ENCODE measurements around the gene GPX4. TPM values are rescaled to one million over a fixed set of nuclear protein-coding genes. Genes with fewer than 3 reads are reported as not detected.

The GPX4 gene
- total and polyA plus RNA-seq, 10 of the 15 experiments (the other 5 are each of a cell fraction or from before 2014, with no cell fraction given): 33.3 to 749 (median 297) TPM

DNA sequence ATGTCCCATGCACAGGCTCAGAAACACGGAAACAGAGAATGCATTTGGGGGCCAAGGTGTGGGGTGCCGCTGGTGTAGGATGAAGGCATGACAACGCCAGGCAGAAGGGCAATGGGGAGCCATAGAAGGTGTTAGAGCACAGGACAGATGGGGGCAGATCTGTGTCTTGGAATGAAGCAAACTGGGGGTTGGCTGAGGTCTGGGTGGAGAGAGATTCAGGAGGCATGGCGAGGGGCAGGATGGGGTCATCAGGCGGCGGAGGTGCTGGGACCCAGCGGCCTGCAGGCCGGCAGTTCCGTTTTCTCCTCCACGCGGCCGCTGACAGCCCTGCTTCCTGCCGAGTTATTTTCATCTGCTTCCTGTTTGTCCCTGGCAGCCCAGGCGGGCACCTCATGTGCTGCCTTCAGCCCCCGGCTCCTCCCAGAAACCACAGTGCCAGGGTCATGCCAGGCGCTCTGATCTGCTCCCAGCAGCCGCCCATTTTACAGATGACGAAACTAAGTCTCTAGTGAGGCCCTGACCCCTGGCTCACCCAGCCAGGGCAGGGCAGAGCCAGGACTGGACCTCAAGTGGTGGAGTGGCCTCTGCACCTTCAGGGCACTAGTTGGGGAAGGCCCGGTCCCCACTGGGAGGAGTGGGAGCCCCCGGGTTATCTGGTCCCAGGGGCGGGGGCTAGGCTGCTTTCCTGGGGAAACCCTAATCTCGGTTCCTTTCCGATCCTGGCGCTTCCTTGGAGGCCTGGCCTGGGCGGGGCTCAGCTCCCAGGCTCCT lies 34.6 kb upstream of the GPX4 start (continued):
- TF ChIP-seq RCOR1 (conservative IDR thresholded peaks at IDR 0.05; ENCODE audit: low read depth, low read length) (no peak), LARP7 (IDR thresholded peaks at IDR 0.05) (peak; percentile 49; the same call in 1 of the 2 replicates), SMARCA5 (IDR thresholded peaks at IDR 0.05) (peak; percentile 78), MYC (IDR thresholded peaks at IDR 0.05; ENCODE audit: insufficient read depth, insufficient read length, insufficient replicate concordance, low read length, severe bottlenecking) (peak; percentile 75), ZSCAN29 (IDR thresholded peaks at IDR 0.05) (no peak), POLR2A (IDR thresholded peaks at IDR 0.05; ENCODE audit: low read depth, low read length) (peak; percentile 34; the same call in 1 of the 2 replicates), GABPA (IDR thresholded peaks at IDR 0.05; ENCODE audit: low read depth) (no peak), SPI1 (IDR thresholded peaks at IDR 0.05; ENCODE audit: borderline replicate concordance, insufficient read depth, low read depth, low read length) (peak; percentile 84), TARDBP (IDR thresholded peaks at IDR 0.05; ENCODE audit: borderline replicate concordance) (0 out of 2 replicates have a peak, but pooled peaks have one; percentile 36), TCF7 (IDR thresholded peaks at IDR 0.05; ENCODE audit: borderline replicate concordance) (no peak), SIX5 (IDR thresholded peaks at IDR 0.05; ENCODE audit: low read depth, low read length, severe bottlenecking) (no peak), EP300 (IDR thresholded peaks at IDR 0.05; ENCODE audit: borderline replicate concordance in 1 of 2, control insufficient read depth in 1 of 2, low read depth in 2 of 2, low read length in 2 of 2) (no peak), KDM1A (IDR thresholded peaks at IDR 0.05; ENCODE audit: borderline replicate concordance) (peak; percentile 75; the same call in 1 of the 2 replicates), BHLHE40 (IDR thresholded peaks at IDR 0.05; ENCODE audit: borderline replicate concordance in 1 of 2, low read depth in 2 of 2, low read length in 1 of 2) (peak; percentile 62 to 76; a peak in 3 of 4 replicates), CBFB (IDR thresholded peaks at IDR 0.05; ENCODE audit: low read depth) (peak; percentile 53; the same call in 1 of the 2 replicates), PAX8 (IDR thresholded peaks at IDR 0.05) (no peak), IKZF1 (conservative IDR thresholded peaks at IDR 0.05) (peak; percentile 78), SUPT20H (IDR thresholded peaks at IDR 0.05; ENCODE audit: borderline replicate concordance, control insufficient read depth, low read depth, low read length) (no peak), SRF (IDR thresholded peaks at IDR 0.05; ENCODE audit: low read depth in 2 of 2, low read length in 2 of 2) (no peak), NR2C1 (IDR thresholded peaks at IDR 0.05) (peak; percentile 39; the same call in 1 of the 2 replicates), NFYB (IDR thresholded peaks at IDR 0.05; ENCODE audit: insufficient read depth, low read depth, low read length) (no peak), CREM (IDR thresholded peaks at IDR 0.05; ENCODE audit: low read depth) (peak; percentile 33; the same call in 1 of the 2 replicates), NBN (IDR thresholded peaks at IDR 0.05) (0 out of 2 replicates have a peak, but pooled peaks have one; percentile 75), STAT3 (IDR thresholded peaks at IDR 0.05; ENCODE audit: low read depth, low read length) (no peak), TBL1XR1 (IDR thresholded peaks at IDR 0.05; ENCODE audit: low read depth, low read length) (no peak), NFXL1 (IDR thresholded peaks at IDR 0.05; ENCODE audit: borderline replicate concordance) (no peak)
- TF ChIP-seq, protein P1, sequence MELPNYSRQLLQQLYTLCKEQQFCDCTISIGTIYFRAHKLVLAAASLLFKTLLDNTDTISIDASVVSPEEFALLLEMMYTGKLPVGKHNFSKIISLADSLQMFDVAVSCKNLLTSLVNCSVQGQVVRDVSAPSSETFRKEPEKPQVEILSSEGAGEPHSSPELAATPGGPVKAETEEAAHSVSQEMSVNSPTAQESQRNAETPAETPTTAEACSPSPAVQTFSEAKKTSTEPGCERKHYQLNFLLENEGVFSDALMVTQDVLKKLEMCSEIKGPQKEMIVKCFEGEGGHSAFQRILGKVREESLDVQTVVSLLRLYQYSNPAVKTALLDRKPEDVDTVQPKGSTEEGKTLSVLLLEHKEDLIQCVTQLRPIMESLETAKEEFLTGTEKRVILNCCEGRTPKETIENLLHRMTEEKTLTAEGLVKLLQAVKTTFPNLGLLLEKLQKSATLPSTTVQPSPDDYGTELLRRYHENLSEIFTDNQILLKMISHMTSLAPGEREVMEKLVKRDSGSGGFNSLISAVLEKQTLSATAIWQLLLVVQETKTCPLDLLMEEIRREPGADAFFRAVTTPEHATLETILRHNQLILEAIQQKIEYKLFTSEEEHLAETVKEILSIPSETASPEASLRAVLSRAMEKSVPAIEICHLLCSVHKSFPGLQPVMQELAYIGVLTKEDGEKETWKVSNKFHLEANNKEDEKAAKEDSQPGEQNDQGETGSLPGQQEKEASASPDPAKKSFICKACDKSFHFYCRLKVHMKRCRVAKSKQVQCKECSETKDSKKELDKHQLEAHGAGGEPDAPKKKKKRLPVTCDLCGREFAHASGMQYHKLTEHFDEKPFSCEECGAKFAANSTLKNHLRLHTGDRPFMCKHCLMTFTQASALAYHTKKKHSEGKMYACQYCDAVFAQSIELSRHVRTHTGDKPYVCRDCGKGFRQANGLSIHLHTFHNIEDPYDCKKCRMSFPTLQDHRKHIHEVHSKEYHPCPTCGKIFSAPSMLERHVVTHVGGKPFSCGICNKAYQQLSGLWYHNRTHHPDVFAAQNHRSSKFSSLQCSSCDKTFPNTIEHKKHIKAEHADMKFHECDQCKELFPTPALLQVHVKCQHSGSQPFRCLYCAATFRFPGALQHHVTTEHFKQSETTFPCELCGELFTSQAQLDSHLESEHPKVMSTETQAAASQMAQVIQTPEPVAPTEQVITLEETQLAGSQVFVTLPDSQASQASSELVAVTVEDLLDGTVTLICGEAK (IDR thresholded peaks at IDR 0.05; ENCODE audit: borderline replicate concordance): 0 out of 2 replicates have a peak, but pooled peaks have one; percentile 38
